ENCODE measurements around the gene FBXO33. TPM values are rescaled to one million over a fixed set of nuclear protein-coding genes. Genes with fewer than 3 reads are reported as not detected.

FBXO33 gene
- total RNA-seq, 1 experiment from 2014 or later = 8.8 TPM

DNA sequence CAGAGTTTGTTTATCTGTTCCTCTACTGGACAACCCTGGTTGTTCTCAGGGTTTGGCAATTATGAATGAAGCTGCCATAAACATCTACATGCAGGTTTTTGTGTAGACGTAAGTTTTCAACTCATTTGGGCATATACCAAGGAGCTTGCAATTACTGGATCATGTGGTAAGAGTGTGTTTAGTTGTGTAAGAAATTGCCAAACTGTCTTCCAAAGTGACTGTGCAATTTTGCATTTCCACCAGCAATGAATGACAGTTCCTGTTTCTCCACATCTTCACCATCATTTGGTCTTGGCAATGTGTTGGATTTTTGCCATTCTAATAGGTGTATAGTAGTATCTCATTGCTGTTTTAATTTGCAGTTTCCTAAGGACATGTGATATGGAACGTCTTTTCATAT lies 39.8 kb upstream of the FBXO33 start:
- no CpG with 5 or more reads among the region's 2 CpGs for WGBS (ENCODE audit: extremely low coverage, insufficient read length, low lambda C conversion rate)
- H3K56ac ChIP-seq (ENCODE audit: insufficient read length, low read depth, low read length) = no peak overlapping the region
- no peaks in the 10 kb centered on the region for H3K23me2 ChIP-seq (ENCODE audit: insufficient read length, low read depth, low read length, poor library complexity, severe bottlenecking)
- H3K4me2 ChIP-seq (ENCODE audit: insufficient read depth, insufficient read length, low read length) = no peak overlapping the region
- no peak overlapping the region for H2BK15ac ChIP-seq (ENCODE audit: low read depth, low read length)
- H2BK120ac ChIP-seq (ENCODE audit: low read depth, low read length, poor library complexity, severe bottlenecking) = no peak overlapping the region
- H2AFZ ChIP-seq (ENCODE audit: low read length) = no peak overlapping the region
- H2AK5ac ChIP-seq (ENCODE audit: insufficient read length, low read length) = no peak overlapping the region
- no peaks in the 10 kb centered on the region for H3K79me2 ChIP-seq (ENCODE audit: insufficient read depth, low read length)
- H3K27ac ChIP-seq (ENCODE audit: insufficient read length, low read depth, low read length) = no peak overlapping the region
- no peaks in the 10 kb centered on the region for H3K27me3 ChIP-seq (ENCODE audit: insufficient read depth, low read length)
- H2BK12ac ChIP-seq (ENCODE audit: insufficient read length, low read depth, low read length) = no peak overlapping the region
- no peak overlapping the region for H3K27ac Mint-ChIP-seq
- H3K4me3 Mint-ChIP-seq = no peak overlapping the region
- H3K14ac ChIP-seq (ENCODE audit: insufficient read depth, low read length) = no peak overlapping the region
- no peak overlapping the region for H3K9ac ChIP-seq (ENCODE audit: extremely low read depth, insufficient read length, low read length)
- H3K4me1 ChIP-seq (ENCODE audit: insufficient read depth, low read length) = no peaks in the 10 kb centered on the region
- no peak overlapping the region for H4K5ac ChIP-seq (ENCODE audit: insufficient read length, low read depth, low read length)
- H3K36me3 Mint-ChIP-seq (ENCODE audit: insufficient read depth in 1 of 3, low read depth in 3 of 3) = peaks cover 0 to 8% (median 0%) of the 10 kb centered on the region in 3 experiments; a peak in 2 of 7 replicates
- H2BK20ac ChIP-seq (ENCODE audit: low read depth, low read length, poor library complexity, severe bottlenecking) = no peak overlapping the region
- no peaks in the 10 kb centered on the region for H3K79me1 ChIP-seq (ENCODE audit: insufficient read depth, low read depth, low read length, poor library complexity, severe bottlenecking)
- no peak for DNase-seq
- no peak overlapping the region for H3K4ac ChIP-seq (ENCODE audit: low read depth, low read length)
- no peaks in the 10 kb centered on the region for H3K9me3 ChIP-seq (ENCODE audit: control insufficient read depth, low read depth, low read length)
- H4K8ac ChIP-seq (replicated peaks; ENCODE audit: insufficient read length, low read depth, low read length) = no peak overlapping the region
- H2BK5ac ChIP-seq (ENCODE audit: insufficient read length, low read length) = no peak overlapping the region
- no peak overlapping the region for H3K18ac ChIP-seq (ENCODE audit: insufficient read length, low read depth, low read length)
- no peak overlapping the region for H4K91ac ChIP-seq (ENCODE audit: insufficient read length, low read depth, low read length)
- no peaks in the 10 kb centered on the region for H4K20me1 ChIP-seq (ENCODE audit: control insufficient read depth, insufficient read depth, insufficient read length)
- H3T11ph ChIP-seq (ENCODE audit: low read length) = no peak overlapping the region
- no peak overlapping the region for H3K23ac ChIP-seq (ENCODE audit: insufficient read length, low read depth, low read length)
- H3K4me1 Mint-ChIP-seq = peaks cover 7 to 10% of the 10 kb centered on the region in 2 experiments; a peak in 3 of 4 replicates
- H3K9me3 Mint-ChIP-seq = peaks cover 0 to 3% of the 10 kb centered on the region in 2 experiments; a peak in 1 of 5 replicates
- no peaks in the 10 kb centered on the region for H3K27me3 Mint-ChIP-seq (ENCODE audit: low read depth)
- TF ChIP-seq, protein P1, sequence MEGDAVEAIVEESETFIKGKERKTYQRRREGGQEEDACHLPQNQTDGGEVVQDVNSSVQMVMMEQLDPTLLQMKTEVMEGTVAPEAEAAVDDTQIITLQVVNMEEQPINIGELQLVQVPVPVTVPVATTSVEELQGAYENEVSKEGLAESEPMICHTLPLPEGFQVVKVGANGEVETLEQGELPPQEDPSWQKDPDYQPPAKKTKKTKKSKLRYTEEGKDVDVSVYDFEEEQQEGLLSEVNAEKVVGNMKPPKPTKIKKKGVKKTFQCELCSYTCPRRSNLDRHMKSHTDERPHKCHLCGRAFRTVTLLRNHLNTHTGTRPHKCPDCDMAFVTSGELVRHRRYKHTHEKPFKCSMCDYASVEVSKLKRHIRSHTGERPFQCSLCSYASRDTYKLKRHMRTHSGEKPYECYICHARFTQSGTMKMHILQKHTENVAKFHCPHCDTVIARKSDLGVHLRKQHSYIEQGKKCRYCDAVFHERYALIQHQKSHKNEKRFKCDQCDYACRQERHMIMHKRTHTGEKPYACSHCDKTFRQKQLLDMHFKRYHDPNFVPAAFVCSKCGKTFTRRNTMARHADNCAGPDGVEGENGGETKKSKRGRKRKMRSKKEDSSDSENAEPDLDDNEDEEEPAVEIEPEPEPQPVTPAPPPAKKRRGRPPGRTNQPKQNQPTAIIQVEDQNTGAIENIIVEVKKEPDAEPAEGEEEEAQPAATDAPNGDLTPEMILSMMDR (conservative IDR thresholded peaks at IDR 0.05) = no peak

Measured in H9 (cell line).